ENCODE data around the gene SPON2. TPM values are rescaled to one million over a fixed set of nuclear protein-coding genes. Genes with fewer than 3 reads are reported as not detected.

Gene SPON2
- total RNA-seq, 1 experiment from 2014 or later, result 6.6 TPM

GRCh38 chr4:1208970-1209704, 36.8 kb upstream of the SPON2 start (continued):
- TF ChIP-seq ZNF532 (CRISPR knock-in tag; IDR thresholded peaks at IDR 0.05; ENCODE audit: borderline replicate concordance), result no peak

- Mint-ChIP-seq H3K4me1 (no peaks in the 10 kb centered on the region), H3K9me3 (no peaks in the 10 kb centered on the region), H3K4me3 (no peak overlapping the region), H3K27me3 (ENCODE audit: low read depth) (no peaks in the 10 kb centered on the region), H3K27ac (no peak overlapping the region), H3K36me3 (peaks cover 2% of the 10 kb centered on the region; the same call in 1 of the 2 replicates)
- ChIA-PET CTCF (no interaction called here), POLR2A (interaction anchor here (1.0 kb wide), 1 partner anchor 39 kb away, joined by 3 read pairs; no protein-coding TSS in a partner anchor)
- ATAC-seq, result no peak
- DNase-seq (ENCODE audit: low spot score), result no peak
- no peak for TF ChIP-seq OVOL2 (CRISPR knock-in tag; IDR thresholded peaks at IDR 0.05; ENCODE audit: borderline replicate concordance)
- TF ChIP-seq NFATC4 (CRISPR knock-in tag; IDR thresholded peaks at IDR 0.05), result no peak
- no peak for TF ChIP-seq ZNF281 (CRISPR knock-in tag; IDR thresholded peaks at IDR 0.05)
- no peak for TF ChIP-seq FOXP4 (CRISPR knock-in tag; IDR thresholded peaks at IDR 0.05)
- no peak for TF ChIP-seq USF1 (CRISPR knock-in tag; IDR thresholded peaks at IDR 0.05)
- no peak for TF ChIP-seq CTCF (IDR thresholded peaks at IDR 0.05)
- no peak for TF ChIP-seq SP1 (CRISPR knock-in tag; conservative IDR thresholded peaks at IDR 0.05)
- no peak for TF ChIP-seq AR (CRISPR knock-in tag; IDR thresholded peaks at IDR 0.05)
- no peak for TF ChIP-seq E2F5 (CRISPR knock-in tag; IDR thresholded peaks at IDR 0.05)
- TF ChIP-seq ZNF416 (CRISPR knock-in tag; IDR thresholded peaks at IDR 0.05), result no peak
- TF ChIP-seq CREM (CRISPR knock-in tag; IDR thresholded peaks at IDR 0.05), result no peak
- no peak for TF ChIP-seq SOX15 (CRISPR knock-in tag; IDR thresholded peaks at IDR 0.05)
These were observed 36.0 kb upstream of the SPON2 start for GRCh38 chr4:1208266-1208961.
